ENCODE results near the gene EXOC4.
"Not testable (repeated sequence)": the region's sequence is repeated elsewhere in the genome, so short reads cannot be mapped to it uniquely, and the experiment has no call there.

The EXOC4 gene

GRCh38 chr7:133633055-133633454, 380.2 kb downstream of the EXOC4 start:
- no peak for DNase-seq (ENCODE audit: low spot score)

DNA sequence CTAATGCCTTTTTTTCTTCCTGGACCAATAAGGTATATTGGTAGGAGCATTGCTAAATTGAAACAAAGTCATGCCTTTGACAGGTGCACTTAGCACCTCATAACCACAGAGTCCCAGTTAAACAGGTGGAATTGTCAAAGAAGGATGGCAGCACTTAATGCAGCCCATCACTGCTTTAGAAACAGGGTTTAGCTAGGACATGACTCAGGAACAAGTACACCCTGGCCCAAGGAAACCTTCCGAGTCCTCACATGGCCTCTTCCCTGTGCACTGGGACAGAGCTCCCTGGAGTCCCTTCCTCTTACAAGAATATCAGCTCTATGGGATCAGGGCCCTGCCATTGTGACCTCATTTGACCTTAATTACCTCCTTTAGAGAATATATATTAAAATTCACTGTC, 382.7 kb downstream of the EXOC4 start:
- DNase-seq (ENCODE audit: low spot score), result no peak

- no peak for DNase-seq (ENCODE audit: low spot score)
Measured at GRCh38 chr7:133638857-133639256, 386.0 kb downstream of the EXOC4 start.

DNA sequence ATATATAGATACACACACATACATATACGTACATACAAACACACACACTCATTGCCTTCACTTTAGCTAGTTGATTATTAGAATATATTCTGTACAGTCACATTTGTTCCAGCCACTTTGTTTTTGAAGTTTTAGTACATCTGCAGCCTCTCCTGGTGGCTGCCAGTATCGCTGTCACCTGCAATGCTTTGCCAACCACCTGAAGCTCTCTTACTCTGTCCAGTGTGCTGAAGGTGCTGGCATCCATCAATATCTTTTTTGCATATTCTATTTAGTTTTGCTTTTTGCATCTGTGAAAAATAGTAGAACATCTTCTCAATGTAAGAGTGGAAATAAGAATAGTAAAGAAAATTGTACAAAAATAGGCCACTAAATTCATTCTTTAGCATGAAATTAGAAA, 388.6 kb downstream of the EXOC4 start:
- no peak for DNase-seq (ENCODE audit: low spot score)

DNA sequence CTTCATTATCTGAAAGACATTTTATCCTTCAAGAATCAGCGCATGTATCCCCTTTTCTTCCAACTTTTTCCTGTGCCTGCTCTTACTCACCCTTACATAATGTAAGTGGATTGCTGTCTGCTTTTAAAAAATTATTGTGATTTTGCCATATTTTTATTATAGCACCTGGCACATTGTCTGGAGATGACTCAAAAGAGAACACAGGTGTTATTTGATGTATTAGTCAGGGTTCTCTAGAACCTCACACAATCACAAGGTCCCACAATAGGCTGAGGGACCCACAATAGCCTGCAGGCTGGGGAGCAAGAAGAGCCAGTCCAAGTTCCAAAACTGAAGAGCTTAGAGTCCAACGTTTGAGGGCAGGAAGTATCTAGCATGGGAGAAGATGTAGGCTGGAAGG, 390.0 kb downstream of the EXOC4 start:
- DNase-seq (ENCODE audit: low spot score), result no peak

DNA sequence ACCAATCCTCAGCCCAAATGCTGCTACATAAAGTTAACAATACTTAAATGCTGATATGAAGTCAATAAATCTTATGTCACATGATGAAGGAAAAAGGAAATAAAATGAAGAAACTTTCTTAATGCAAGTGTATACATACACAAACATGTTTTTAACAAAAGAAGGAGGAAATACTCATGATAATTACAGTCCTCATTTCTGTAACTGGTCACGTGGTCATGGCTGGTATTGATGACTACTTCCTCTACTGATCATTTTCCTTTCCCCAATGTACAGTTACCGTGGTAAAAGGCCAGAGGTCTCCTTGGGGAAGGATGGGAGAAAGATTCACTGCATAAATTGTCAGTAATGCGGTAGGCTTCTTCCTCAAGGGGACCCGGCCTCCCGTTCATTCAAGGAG, 390.8 kb downstream of the EXOC4 start:
- not testable (repeated sequence) for DNase-seq (ENCODE audit: low spot score)

- DNase-seq (ENCODE audit: low spot score), result no peak
Measured at GRCh38 chr7:133645884-133646391, 393.1 kb downstream of the EXOC4 start.

GRCh38 chr7:133646472-133647315, 393.8 kb downstream of the EXOC4 start:
- DNase-seq (ENCODE audit: low spot score), result no peak

DNA sequence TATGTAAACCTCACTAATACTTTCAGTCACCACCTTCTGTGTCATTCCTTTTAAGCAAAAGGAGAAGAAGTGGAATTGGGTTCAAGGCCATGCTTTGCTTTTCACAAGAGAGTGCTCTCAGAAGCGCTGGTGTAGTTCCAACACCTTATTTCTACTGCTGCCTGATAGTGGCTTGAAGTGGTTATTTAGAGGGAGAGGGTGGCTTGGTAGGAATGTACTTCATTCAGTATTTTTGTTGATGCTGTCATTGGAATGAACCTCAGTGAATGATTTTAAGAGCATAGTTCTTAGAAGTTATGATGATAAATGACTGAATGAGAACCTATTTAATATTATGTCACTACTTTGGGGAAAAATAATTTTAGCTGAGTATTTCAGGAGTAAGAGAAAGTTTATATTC, 396.7 kb downstream of the EXOC4 start:
- DNase-seq (ENCODE audit: low spot score), result no peak

DNA sequence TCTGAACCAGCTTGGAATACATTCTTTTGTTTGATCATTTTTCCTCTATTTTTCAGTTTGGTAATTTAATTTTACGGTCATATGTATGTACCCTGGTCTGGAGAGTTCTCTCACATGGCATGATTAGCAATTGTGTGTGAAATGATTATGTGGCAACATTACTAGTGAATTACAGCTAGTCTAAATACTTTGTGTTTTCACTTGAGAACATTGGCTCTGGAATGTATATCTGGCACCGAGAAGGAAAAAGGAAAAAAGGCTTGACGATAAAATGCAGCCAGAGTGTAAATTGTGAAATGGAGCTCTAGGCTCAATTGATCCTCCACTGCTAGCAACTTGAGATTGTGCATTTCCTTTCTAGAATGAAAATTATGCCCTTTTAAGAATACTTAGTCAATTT, 397.2 kb downstream of the EXOC4 start:
- DNase-seq (ENCODE audit: low spot score), result no peak

GRCh38 chr7:133650487-133651300, 397.8 kb downstream of the EXOC4 start:
- no peak for DNase-seq (ENCODE audit: low spot score)

GRCh38 chr7:133652547-133652946, 399.7 kb downstream of the EXOC4 start:
- no peak for DNase-seq (ENCODE audit: low spot score)

- no peak for DNase-seq (ENCODE audit: low spot score)
Measured at GRCh38 chr7:133654547-133654946, 401.7 kb downstream of the EXOC4 start.

DNA sequence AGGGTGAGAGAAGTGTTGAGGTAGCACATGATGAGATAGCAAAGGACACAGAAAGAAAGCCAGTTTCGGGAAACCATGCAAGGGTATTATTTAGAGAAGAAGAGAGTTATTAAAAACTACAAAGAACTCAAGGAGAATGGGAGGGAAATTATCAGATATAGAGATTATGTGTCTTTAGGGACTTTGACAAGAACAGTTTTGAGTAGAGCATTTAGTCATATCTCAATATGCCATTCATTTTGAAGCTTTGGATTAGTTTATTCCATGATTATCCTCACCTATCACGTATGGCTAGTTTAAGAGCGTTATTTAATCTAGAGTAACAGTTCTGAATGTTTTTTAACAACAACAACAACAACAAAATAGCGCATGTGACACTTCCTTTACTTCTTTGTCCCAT, 409.4 kb downstream of the EXOC4 start:
- no peak for DNase-seq (ENCODE audit: low spot score)

DNA sequence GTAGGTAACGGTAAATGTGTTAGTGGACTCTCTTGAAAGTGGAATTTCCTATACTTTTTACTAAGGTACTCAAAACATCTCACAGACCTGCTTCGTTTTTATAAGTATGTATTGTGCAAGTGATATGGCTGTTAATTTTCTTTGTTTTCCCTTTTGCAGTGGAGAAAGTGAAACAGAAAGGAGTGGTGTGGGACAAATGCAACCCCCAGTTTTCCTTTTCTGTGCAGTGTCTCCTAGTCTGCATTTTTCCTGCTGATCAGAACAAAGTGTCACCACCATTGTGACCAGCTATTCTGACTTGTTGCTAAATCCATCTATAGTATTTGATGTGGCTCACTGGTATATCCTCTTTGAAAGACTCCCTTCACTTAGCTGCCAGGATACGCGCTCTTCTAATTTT, 410.0 kb downstream of the EXOC4 start:
- DNase-seq (ENCODE audit: low spot score), result no peak

DNA sequence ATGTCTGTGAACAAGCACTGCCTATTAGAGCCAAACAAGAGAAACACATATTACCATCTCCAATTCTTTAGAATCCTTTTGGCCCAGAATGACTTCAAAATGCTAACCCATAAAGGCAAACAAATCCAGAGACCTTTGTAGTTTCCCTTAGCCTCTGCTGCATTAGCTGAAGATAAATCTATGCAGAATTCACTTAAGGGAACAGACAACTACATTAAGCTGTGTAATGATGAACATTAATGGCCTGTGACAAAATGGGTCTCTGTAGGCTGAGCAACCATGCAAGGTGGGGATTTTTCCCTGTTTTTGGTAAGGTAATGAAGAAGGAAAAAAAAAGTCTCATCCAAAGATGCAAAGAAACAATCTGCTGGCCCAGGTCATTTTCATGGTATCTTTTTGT, 411.6 kb downstream of the EXOC4 start:
- no peak for DNase-seq (ENCODE audit: low spot score)

DNA sequence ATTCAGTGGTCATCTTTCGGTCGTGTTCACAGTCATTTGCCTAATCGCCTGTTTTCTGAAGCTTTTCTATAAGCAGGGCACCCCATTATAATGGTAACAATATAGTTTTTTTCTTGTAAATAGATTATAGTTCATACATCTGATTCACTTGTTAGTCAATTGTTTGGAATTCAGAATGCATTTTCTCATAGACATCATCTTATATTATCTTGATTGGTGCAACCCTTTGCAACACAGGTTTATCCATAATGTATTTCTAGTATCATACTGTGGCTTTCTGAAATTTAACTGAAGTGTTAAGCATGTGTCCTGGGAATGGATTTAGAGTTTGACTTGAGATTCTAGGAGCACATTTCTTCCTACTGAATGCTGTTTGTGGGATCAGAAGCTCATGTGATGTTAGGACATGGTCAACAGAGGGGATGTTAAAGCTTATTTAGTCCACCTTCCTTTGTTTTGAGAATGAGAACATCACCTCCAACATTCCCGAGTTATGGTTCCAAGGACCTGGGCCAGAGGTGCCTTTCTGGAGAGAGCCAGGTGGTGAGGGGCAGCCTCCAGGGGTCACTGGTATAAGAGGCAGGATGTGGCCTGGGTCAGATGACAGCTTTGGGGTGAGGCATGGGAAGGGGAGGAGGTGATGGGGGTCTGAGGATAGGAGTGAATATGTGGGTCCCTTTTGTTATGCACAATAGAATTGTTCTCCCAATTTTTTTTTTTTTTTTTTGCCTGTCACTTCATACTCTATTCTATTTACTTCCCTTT, 415.6 kb downstream of the EXOC4 start:
- no peak for DNase-seq (ENCODE audit: low spot score)

DNA sequence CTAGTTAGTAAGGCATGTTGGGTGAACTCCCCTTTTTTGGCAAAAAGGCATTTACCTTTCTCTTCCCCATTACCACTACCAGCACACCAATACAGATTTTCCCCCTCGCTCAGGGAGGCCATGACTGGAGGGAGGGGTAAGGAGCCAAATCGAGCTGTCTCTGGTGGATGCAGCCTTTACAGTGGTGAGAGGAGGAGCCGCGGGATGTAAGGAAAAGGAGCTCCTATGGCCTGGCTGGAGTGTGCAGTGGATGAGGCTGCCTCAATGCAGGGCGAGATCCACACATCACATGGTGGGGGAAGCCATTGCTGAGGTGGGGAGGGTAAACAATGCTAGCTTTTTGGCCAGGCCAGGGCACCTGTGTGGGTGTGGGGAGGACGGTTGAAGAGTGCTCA, 416.2 kb downstream of the EXOC4 start:
- no peak for DNase-seq (ENCODE audit: low spot score)

DNA sequence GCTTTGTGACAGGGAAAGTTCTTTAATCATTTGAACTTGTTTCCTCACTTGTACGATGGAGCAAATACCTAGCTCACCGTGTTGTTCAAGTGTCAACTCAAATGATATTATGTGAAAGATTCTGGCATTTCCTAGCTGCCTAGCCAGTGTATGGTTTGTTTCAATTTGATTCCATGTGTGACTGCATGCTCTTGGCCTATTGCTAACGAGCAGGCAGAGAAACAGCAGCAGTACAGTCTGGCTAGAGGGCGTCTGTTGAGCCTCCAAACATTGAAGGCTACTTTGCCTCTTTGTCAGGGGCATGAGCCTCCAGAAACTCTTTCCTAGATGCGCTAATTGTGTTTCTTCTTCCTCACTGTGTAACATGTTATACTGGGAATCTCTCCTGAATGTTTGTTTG, 417.4 kb downstream of the EXOC4 start:
- no peak for DNase-seq (ENCODE audit: low spot score)

DNA sequence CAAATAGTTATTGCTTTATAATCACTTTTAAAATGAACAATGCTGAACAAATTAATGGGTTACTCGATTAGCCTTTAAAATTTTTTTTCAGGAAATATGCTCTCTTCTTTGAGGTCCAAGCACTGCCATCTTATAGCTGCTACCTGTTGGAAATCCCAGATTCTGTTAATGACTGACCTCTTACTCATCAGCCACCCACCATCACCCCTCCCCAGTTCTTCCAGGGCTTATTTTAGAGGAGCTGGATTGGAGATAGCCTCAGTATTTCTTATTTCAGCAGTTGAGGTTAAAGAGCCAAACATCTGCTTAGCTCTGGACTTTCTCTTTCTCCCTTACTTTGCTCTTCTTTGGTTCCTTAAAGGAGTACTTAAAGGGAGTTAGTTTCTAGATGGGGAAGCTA, 420.0 kb downstream of the EXOC4 start:
- no peak for DNase-seq (ENCODE audit: low spot score)

GRCh38 chr7:133674079-133674763, 421.3 kb downstream of the EXOC4 start:
- DNase-seq (ENCODE audit: low spot score), result no peak
